NCI-H345 treated with DMSO at 0.1 percent for 48 hours (cell line): ENCODE data around the gene PRKAA2.
A peak's percentile ranks its signal among the peaks of the same experiment; 100 is the strongest.

ENCODE experiments used
- DNase-seq: peaks from one replicate; lab custom pipeline; 2025; ENCODE audit not compliant: unreplicated experiment; lab: John Stamatoyannopoulos, UW

Gene PRKAA2

GRCh38 chr1:56654126-56654923, 9.2 kb downstream of the PRKAA2 start:
- no peak for DNase-seq

- no peak for DNase-seq
Observed at GRCh38 chr1:56655991-56656613, 11.0 kb downstream of the PRKAA2 start.

- no peak for DNase-seq
Observed at GRCh38 chr1:56658254-56658653, 13.1 kb downstream of the PRKAA2 start.

- no peak for DNase-seq
Observed at GRCh38 chr1:56660293-56660692, 15.2 kb downstream of the PRKAA2 start.

- DNase-seq: no peak
Observed at GRCh38 chr1:56663846-56664245, 18.7 kb downstream of the PRKAA2 start.

- no peak for DNase-seq
Observed at GRCh38 chr1:56665384-56665783, 20.3 kb downstream of the PRKAA2 start.

GRCh38 chr1:56666112-56666608, 21.0 kb downstream of the PRKAA2 start:
- DNase-seq: no peak

- no peak for DNase-seq
Observed at GRCh38 chr1:56670350-56670749, 25.2 kb downstream of the PRKAA2 start.

GRCh38 chr1:56671085-56671484, 26.0 kb downstream of the PRKAA2 start:
- no peak for DNase-seq

GRCh38 chr1:56671542-56671941, 26.4 kb downstream of the PRKAA2 start:
- no peak for DNase-seq

- no peak for DNase-seq
Observed at GRCh38 chr1:56672579-56672978, 27.5 kb downstream of the PRKAA2 start.

- no peak for DNase-seq
Observed at GRCh38 chr1:56675763-56676162, 30.6 kb downstream of the PRKAA2 start.

GRCh38 chr1:56676571-56677035, 31.5 kb downstream of the PRKAA2 start:
- DNase-seq: no peak

GRCh38 chr1:56683569-56683968, 38.5 kb downstream of the PRKAA2 start:
- no peak for DNase-seq

GRCh38 chr1:56686169-56686568, 41.1 kb downstream of the PRKAA2 start:
- no peak for DNase-seq

- DNase-seq: no peak
Observed at GRCh38 chr1:56688522-56689026, 43.5 kb downstream of the PRKAA2 start.

- DNase-seq: no peak
Observed at GRCh38 chr1:56696663-56697062, 51.5 kb downstream of the PRKAA2 start.

- no peak for DNase-seq
Observed at GRCh38 chr1:56703747-56704146, 58.6 kb downstream of the PRKAA2 start.

GRCh38 chr1:56707379-56707778, 62.3 kb downstream of the PRKAA2 start:
- DNase-seq: no peak

- DNase-seq: peak; percentile 64
Observed at GRCh38 chr1:56709269-56709880, 64.3 kb downstream of the PRKAA2 start.

GRCh38 chr1:56709995-56710394, 64.9 kb downstream of the PRKAA2 start:
- DNase-seq: no peak

- DNase-seq: no peak
Observed at GRCh38 chr1:56710646-56711045, 65.5 kb downstream of the PRKAA2 start.
